ENCODE measurements around the gene PML. TPM values are rescaled to one million over a fixed set of nuclear protein-coding genes. Genes with fewer than 3 reads are reported as not detected.

PML gene
- polyA plus RNA-seq, 1 of the 3 experiments (the other 2 are of a cell fraction) = 18.4 TPM

GRCh38 chr15:74036271-74037170, 42.0 kb downstream of the PML start:
- Histone ChIP-seq H4K20me1 (ENCODE audit: insufficient read depth) (no peaks in the 10 kb centered on the region), H3K9me3 (no peaks in the 10 kb centered on the region), H3K36me3 (replicated peaks in 1 of 2; ENCODE audit: control insufficient read depth in 1 of 2, insufficient read depth in 2 of 2, low read length in 1 of 2) (peaks cover 0 to 45% of the 10 kb centered on the region in 2 experiments), H3K79me2 (ENCODE audit: insufficient read depth) (no peaks in the 10 kb centered on the region), H3K27me3 (ENCODE audit: insufficient read depth) (no peaks in the 10 kb centered on the region), H3K9me2 (no peaks in the 10 kb centered on the region), H3K9ac (no peak overlapping the region), H3K4me3 (ENCODE audit: low read depth in 2 of 2, low read length in 1 of 2) (no peak overlapping the region; a peak in 1 of 4 replicates), H3K27ac (ENCODE audit: low read depth in 2 of 2, low read length in 1 of 2) (no peak overlapping the region), H3K4me2 (no peak overlapping the region), H3K4me1 (ENCODE audit: control insufficient read depth in 1 of 2, insufficient read depth in 2 of 2, low read depth in 1 of 2, low read length in 1 of 2) (peaks cover 8 to 22% of the 10 kb centered on the region in 2 experiments; a peak in 2 of 4 replicates), H3F3A (replicated peaks; ENCODE audit: insufficient read depth) (no peaks in the 10 kb centered on the region), H2AFZ (ENCODE audit: low read depth) (no peak overlapping the region)
- CTCF ChIA-PET = interaction anchor here (0.6 to 17.5 kb wide), 27 partner anchors 8 to 293 kb away, joined by 3 to 280 read pairs (median 5); no protein-coding TSS in a partner anchor
- WGBS (ENCODE audit: low lambda C conversion rate) = 90% methylated on average over 21 of the region's 21 CpGs
- POLR2A ChIA-PET = interaction anchor here (1.0 kb wide), 1 partner anchor 85 kb away, joined by 4 read pairs; no protein-coding TSS in a partner anchor
- DNase-seq = peak; percentile 76
- TF ChIP-seq SMC3 (IDR thresholded peaks at IDR 0.05; ENCODE audit: low read depth, low read length) (peak; percentile 74), JUND (IDR thresholded peaks at IDR 0.05) (no peak), SIN3A (IDR thresholded peaks at IDR 0.05; ENCODE audit: borderline replicate concordance, low read depth, low read length) (0 out of 2 replicates have a peak, but pooled peaks have one; percentile 25), MXI1 (IDR thresholded peaks at IDR 0.05; ENCODE audit: low read depth, low read length) (no peak), NRF1 (IDR thresholded peaks at IDR 0.05; ENCODE audit: low read depth, low read length) (no peak), USF2 (IDR thresholded peaks at IDR 0.05; ENCODE audit: borderline replicate concordance, low read depth, low read length) (no peak), RCOR1 (IDR thresholded peaks at IDR 0.05; ENCODE audit: low read length) (no peak), RXRA (IDR thresholded peaks at IDR 0.05; ENCODE audit: borderline replicate concordance, low read depth) (no peak), GABPA (IDR thresholded peaks at IDR 0.05; ENCODE audit: low read depth) (no peak), ZBTB33 (IDR thresholded peaks at IDR 0.05; ENCODE audit: borderline replicate concordance, low read depth) (no peak), IRF3 (IDR thresholded peaks at IDR 0.05; ENCODE audit: low read depth, low read length) (no peak), EZH2phosphoT487 (IDR thresholded peaks at IDR 0.05; ENCODE audit: borderline replicate concordance, low read depth) (no peak), RFX5 (IDR thresholded peaks at IDR 0.05; ENCODE audit: low read length) (no peak), USF1 (IDR thresholded peaks at IDR 0.05; ENCODE audit: borderline replicate concordance, low read depth) (no peak), GATA2 (CRISPR knock-in tag; IDR thresholded peaks at IDR 0.05) (no peak), ELF1 (IDR thresholded peaks at IDR 0.05) (no peak), RAD21 (IDR thresholded peaks at IDR 0.05; ENCODE audit: low read length) (peak; percentile 55), TAF1 (IDR thresholded peaks at IDR 0.05; ENCODE audit: borderline replicate concordance, low read depth, low read length) (no peak), TCF12 (IDR thresholded peaks at IDR 0.05) (no peak), TEAD4 (IDR thresholded peaks at IDR 0.05; ENCODE audit: borderline replicate concordance, insufficient read depth) (no peak)
- TF ChIP-seq, protein P1, sequence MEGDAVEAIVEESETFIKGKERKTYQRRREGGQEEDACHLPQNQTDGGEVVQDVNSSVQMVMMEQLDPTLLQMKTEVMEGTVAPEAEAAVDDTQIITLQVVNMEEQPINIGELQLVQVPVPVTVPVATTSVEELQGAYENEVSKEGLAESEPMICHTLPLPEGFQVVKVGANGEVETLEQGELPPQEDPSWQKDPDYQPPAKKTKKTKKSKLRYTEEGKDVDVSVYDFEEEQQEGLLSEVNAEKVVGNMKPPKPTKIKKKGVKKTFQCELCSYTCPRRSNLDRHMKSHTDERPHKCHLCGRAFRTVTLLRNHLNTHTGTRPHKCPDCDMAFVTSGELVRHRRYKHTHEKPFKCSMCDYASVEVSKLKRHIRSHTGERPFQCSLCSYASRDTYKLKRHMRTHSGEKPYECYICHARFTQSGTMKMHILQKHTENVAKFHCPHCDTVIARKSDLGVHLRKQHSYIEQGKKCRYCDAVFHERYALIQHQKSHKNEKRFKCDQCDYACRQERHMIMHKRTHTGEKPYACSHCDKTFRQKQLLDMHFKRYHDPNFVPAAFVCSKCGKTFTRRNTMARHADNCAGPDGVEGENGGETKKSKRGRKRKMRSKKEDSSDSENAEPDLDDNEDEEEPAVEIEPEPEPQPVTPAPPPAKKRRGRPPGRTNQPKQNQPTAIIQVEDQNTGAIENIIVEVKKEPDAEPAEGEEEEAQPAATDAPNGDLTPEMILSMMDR (IDR thresholded peaks at IDR 0.05) = peak; percentile 64
- TF ChIP-seq, protein P2, sequence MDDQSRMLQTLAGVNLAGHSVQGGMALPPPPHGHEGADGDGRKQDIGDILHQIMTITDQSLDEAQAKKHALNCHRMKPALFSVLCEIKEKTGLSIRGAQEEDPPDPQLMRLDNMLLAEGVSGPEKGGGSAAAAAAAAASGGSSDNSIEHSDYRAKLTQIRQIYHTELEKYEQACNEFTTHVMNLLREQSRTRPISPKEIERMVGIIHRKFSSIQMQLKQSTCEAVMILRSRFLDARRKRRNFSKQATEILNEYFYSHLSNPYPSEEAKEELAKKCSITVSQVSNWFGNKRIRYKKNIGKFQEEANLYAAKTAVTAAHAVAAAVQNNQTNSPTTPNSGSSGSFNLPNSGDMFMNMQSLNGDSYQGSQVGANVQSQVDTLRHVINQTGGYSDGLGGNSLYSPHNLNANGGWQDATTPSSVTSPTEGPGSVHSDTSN (IDR thresholded peaks at IDR 0.05) = no peak
